Left ventricle myocardium inferior (tissue), 1 donor: Measurements from ENCODE around the gene HS6ST3. TPM values are rescaled to one million over a fixed set of nuclear protein-coding genes. Genes with fewer than 3 reads are reported as not detected.

Source experiments
- DNase-seq: peaks from one replicate; pipeline ENCODE4 v3.0.0-alpha.2; 2020
- H3K27ac ChIP-seq: fragments of 200-600 bp; replicated peaks from 2 replicates; pipeline ENCODE4 v1.8.0; 2021
- H3K27me3 ChIP-seq: fragments of 200-600 bp; 2 replicates; pipeline ENCODE4 v1.8.0; 2021; ENCODE audit warnings: low read depth
- H3K36me3 ChIP-seq: fragments of 200-600 bp; 2 replicates; pipeline ENCODE4 v1.8.0; 2021
- H3K4me1 ChIP-seq: fragments of 200-600 bp; 2 replicates; pipeline ENCODE4 v1.8.0; 2021
- H3K4me3 ChIP-seq: fragments of 200-600 bp; 2 replicates; pipeline ENCODE4 v1.8.0; 2021; ENCODE audit warnings: mild to moderate bottlenecking, moderate library complexity
- H3K9me3 ChIP-seq: fragments of 200-600 bp; replicated peaks from 2 replicates; pipeline ENCODE4 v1.8.0; 2021
- intact Hi-C: fragments of 100-400 bp; cut with micrococcal nuclease; formaldehyde crosslinking; loops from one replicate; pipeline ENCODE4 v1.11.0; 2022
- total RNA-seq: library from RNA; stranded (reverse); fragmentation: NEBNext Ultra II Directional; extraction: Animal tissue kit (Norgen Biotek cat#: 25700); gene quantifications from one replicate; pipeline ENCODE4 v1.2.1, GENCODE V29; 2021
- TF ChIP-seq, protein P1 (sequence below): fragments of 200-600 bp; IDR thresholded peaks from 2 replicates; pipeline ENCODE4 v1.8.0; 2021; ENCODE audit warnings: antibody characterized with exemption, mild to moderate bottlenecking, borderline replicate concordance
- donor health status: DM: no; HTN: yes; CAD: no; lungs with severe emphysema.

Gene HS6ST3
- total RNA-seq, 1 donor from 2014 or later: 2.0 TPM

- Histone ChIP-seq H3K9me3 (no peaks in the 10 kb centered on the region), H3K36me3 (no peaks in the 10 kb centered on the region), H3K4me3 (peak overlapping the region; percentile 66), H3K27me3 (peaks cover 96% of the 10 kb centered on the region), H3K4me1 (peaks cover 18% of the 10 kb centered on the region), H3K27ac (no peak overlapping the region)
- no peak for DNase-seq
- intact Hi-C loops: no loop called here
- TF ChIP-seq, protein P1, sequence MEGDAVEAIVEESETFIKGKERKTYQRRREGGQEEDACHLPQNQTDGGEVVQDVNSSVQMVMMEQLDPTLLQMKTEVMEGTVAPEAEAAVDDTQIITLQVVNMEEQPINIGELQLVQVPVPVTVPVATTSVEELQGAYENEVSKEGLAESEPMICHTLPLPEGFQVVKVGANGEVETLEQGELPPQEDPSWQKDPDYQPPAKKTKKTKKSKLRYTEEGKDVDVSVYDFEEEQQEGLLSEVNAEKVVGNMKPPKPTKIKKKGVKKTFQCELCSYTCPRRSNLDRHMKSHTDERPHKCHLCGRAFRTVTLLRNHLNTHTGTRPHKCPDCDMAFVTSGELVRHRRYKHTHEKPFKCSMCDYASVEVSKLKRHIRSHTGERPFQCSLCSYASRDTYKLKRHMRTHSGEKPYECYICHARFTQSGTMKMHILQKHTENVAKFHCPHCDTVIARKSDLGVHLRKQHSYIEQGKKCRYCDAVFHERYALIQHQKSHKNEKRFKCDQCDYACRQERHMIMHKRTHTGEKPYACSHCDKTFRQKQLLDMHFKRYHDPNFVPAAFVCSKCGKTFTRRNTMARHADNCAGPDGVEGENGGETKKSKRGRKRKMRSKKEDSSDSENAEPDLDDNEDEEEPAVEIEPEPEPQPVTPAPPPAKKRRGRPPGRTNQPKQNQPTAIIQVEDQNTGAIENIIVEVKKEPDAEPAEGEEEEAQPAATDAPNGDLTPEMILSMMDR: no peak
Observed at GRCh38 chr13:96089139-96089538, 768 bp upstream of the HS6ST3 start.

DNA sequence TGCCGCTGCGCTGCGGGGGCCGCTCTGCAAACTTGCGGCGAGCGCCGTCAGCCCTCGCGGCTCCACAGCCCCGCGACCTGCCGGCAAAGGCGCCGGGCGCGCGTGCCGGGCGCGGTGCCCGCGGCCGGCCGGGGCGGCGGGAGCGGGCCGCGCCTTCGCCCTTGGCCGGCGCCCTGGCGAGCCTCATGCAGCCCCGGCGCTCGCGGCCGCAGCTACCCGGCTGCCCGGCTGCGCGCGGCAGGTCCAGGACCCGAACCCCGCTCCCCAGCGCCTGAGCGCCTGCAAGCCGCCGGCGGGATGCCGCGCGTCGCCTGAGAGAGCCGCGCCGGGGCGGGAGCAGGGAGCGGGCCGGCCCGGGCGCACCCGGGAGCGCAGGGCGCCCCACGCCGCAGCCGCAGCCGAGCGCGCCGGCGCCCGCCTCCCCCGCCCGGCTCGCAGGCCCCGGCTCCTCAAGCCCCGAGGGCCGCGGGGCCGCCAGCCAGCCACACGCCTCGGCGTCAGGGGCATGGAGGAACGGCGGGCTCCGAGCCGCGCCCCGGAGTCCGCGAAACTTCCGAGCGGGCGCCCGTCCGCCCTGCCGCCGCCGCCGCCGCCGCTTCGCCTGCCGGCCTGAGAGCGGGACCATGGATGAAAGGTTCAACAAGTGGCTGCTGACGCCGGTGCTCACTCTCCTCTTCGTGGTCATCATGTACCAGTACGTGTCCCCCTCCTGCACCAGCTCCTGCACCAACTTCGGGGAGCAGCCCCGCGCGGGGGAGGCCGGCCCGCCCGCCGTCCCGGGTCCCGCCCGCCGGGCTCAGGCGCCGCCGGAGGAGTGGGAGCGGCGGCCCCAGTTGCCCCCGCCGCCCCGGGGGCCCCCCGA, 564 bp downstream of the HS6ST3 start:
- peak; percentile 13 for DNase-seq
- Histone ChIP-seq H3K27me3 (peaks cover 96% of the 10 kb centered on the region), H3K4me1 (peaks cover 18% of the 10 kb centered on the region), H3K27ac (no peak overlapping the region), H3K36me3 (no peaks in the 10 kb centered on the region), H3K9me3 (no peaks in the 10 kb centered on the region), H3K4me3 (peak overlapping the region; percentile 66)
- intact Hi-C loops: no loop called here
- TF ChIP-seq, protein P1: no peak

GRCh38 chr13:96091164-96092117, 1.5 kb downstream of the HS6ST3 start:
- Histone ChIP-seq H3K4me3 (peak overlapping the region; percentile 66), H3K9me3 (no peaks in the 10 kb centered on the region), H3K4me1 (peaks cover 18% of the 10 kb centered on the region), H3K36me3 (no peaks in the 10 kb centered on the region), H3K27me3 (peaks cover 87% of the 10 kb centered on the region), H3K27ac (no peak overlapping the region)
- peak; percentile 14 for DNase-seq
- intact Hi-C loops: no loop called here
- TF ChIP-seq, protein P1: no peak

- Histone ChIP-seq H3K9me3 (no peaks in the 10 kb centered on the region), H3K27me3 (peaks cover 75% of the 10 kb centered on the region)
- intact Hi-C loops: no loop called here
Observed at GRCh38 chr13:96093296-96094006, 3.5 kb downstream of the HS6ST3 start.

More at GRCh38 chr13:96093296-96094006, 3.5 kb downstream of the HS6ST3 start:
- Histone ChIP-seq H3K36me3 (no peaks in the 10 kb centered on the region), H3K27ac (no peak overlapping the region), H3K4me1 (peaks cover 18% of the 10 kb centered on the region), H3K4me3 (no peak overlapping the region)
- DNase-seq: no peak
- TF ChIP-seq, protein P1: no peak
